ENCODE results near the gene ROR2. TPM values are rescaled to one million over a fixed set of nuclear protein-coding genes. Genes with fewer than 3 reads are reported as not detected.

The ROR2 gene
- total RNA-seq, 1 experiment from 2014 or later: 5.9 TPM

DNA sequence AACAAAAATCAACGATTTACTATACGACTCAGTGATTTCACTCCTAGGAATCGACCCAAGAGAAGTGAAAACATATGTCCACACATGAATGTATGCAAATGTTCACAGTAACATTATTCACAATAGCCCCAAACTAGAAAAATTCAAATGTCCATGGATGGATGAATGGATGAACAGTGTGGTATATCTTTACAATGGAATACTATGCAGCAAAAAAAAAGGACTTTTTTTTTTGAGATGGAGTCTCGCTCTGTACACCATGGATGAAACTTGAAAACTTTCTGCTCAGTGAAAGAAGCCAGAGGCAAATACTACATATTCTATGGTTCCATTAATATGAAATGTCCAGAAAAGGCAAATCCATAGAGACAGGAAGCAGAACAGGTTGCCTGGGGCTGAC, 233.8 kb downstream of the ROR2 start:
- no peaks in the 10 kb centered on the region for H3K36me3 ChIP-seq (ENCODE audit: control insufficient read depth, insufficient read depth, low read length)
- no peak for DNase-seq (ENCODE audit: low read depth, low spot score)
- H3K9me3 ChIP-seq (ENCODE audit: control insufficient read depth, insufficient read depth, low read depth, low read length): no peaks in the 10 kb centered on the region
- CTCF ChIA-PET: no interaction called here
- POLR2A ChIA-PET: no interaction called here
- no peak overlapping the region for H3K4me3 ChIP-seq (ENCODE audit: low read depth in 2 of 2, low read length in 2 of 2)
- ATAC-seq: no peak
- no peaks in the 10 kb centered on the region for H3K27me3 ChIP-seq (ENCODE audit: control insufficient read depth, insufficient read depth, low read length)
- intact Hi-C loops (cut with micrococcal nuclease; ENCODE audit: unreplicated experiment) (no loop called here), in situ Hi-C loops (cut with HindIII; ENCODE audit: low pct_unique_long_range_greater_than_20kb, low sequenced_read_pairs) (no loop called here)
- BruUV-seq (replicated peaks): no TSS peak
- no peaks in the 10 kb centered on the region for H3K4me1 ChIP-seq (ENCODE audit: control insufficient read depth, insufficient read depth, low read length)
- no peak overlapping the region for H3K27ac ChIP-seq (ENCODE audit: low read length)
- TF ChIP-seq POLR2AphosphoS5 (IDR thresholded peaks at IDR 0.05; ENCODE audit: low read depth, low read length) (no peak), SIN3A (IDR thresholded peaks at IDR 0.05; ENCODE audit: borderline replicate concordance, insufficient read depth, low read depth, low read length) (no peak), TCF7L2 (IDR thresholded peaks at IDR 0.05; ENCODE audit: low read depth, low read length) (no peak)
- TF ChIP-seq, protein P1, sequence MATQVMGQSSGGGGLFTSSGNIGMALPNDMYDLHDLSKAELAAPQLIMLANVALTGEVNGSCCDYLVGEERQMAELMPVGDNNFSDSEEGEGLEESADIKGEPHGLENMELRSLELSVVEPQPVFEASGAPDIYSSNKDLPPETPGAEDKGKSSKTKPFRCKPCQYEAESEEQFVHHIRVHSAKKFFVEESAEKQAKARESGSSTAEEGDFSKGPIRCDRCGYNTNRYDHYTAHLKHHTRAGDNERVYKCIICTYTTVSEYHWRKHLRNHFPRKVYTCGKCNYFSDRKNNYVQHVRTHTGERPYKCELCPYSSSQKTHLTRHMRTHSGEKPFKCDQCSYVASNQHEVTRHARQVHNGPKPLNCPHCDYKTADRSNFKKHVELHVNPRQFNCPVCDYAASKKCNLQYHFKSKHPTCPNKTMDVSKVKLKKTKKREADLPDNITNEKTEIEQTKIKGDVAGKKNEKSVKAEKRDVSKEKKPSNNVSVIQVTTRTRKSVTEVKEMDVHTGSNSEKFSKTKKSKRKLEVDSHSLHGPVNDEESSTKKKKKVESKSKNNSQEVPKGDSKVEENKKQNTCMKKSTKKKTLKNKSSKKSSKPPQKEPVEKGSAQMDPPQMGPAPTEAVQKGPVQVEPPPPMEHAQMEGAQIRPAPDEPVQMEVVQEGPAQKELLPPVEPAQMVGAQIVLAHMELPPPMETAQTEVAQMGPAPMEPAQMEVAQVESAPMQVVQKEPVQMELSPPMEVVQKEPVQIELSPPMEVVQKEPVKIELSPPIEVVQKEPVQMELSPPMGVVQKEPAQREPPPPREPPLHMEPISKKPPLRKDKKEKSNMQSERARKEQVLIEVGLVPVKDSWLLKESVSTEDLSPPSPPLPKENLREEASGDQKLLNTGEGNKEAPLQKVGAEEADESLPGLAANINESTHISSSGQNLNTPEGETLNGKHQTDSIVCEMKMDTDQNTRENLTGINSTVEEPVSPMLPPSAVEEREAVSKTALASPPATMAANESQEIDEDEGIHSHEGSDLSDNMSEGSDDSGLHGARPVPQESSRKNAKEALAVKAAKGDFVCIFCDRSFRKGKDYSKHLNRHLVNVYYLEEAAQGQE (IDR thresholded peaks at IDR 0.05; ENCODE audit: insufficient read depth in 1 of 2, low read depth in 2 of 2, low read length in 1 of 2): no peak
- TF ChIP-seq, protein P2, sequence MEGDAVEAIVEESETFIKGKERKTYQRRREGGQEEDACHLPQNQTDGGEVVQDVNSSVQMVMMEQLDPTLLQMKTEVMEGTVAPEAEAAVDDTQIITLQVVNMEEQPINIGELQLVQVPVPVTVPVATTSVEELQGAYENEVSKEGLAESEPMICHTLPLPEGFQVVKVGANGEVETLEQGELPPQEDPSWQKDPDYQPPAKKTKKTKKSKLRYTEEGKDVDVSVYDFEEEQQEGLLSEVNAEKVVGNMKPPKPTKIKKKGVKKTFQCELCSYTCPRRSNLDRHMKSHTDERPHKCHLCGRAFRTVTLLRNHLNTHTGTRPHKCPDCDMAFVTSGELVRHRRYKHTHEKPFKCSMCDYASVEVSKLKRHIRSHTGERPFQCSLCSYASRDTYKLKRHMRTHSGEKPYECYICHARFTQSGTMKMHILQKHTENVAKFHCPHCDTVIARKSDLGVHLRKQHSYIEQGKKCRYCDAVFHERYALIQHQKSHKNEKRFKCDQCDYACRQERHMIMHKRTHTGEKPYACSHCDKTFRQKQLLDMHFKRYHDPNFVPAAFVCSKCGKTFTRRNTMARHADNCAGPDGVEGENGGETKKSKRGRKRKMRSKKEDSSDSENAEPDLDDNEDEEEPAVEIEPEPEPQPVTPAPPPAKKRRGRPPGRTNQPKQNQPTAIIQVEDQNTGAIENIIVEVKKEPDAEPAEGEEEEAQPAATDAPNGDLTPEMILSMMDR (IDR thresholded peaks at IDR 0.05): no peak

DNA sequence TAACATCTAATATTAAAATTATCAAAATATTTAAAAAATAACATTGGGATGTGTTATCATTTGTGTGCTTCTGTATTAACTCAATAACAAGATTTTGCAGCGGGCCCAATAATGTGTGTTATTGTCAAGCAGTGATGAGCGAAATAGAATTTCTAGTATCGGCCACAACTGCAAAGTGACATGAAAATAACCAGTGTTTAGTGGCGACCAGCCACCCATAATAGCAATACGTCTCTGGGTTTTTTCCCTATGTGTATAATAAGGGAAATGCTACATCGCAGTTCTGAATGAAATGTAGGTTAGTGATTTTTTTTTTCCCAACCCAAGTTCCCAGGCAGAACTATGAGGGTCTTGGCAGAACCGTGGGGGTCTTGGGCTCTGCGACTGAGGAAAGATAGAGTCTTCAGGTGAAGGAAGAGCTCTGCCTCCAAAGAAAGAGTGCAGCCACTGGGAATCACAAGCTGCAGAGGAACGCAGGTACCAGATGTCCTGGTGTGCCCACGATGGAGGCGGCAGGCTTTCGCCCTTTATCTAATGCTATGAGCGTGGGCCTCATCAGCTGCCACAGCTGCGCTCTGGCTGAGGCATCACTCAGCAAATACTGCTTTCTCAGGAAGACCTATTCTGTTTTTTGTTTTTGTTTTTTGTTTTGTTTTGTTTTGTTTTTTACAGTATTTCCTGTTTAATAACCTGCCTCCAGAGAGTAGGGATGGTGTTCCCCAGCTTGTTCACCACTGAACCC, 235.0 kb downstream of the ROR2 start:
- H3K27ac ChIP-seq (ENCODE audit: low read length): no peak overlapping the region
- in situ Hi-C loops (cut with HindIII; ENCODE audit: low pct_unique_long_range_greater_than_20kb, low sequenced_read_pairs): no loop called here

More for the DNA sequence above, 235.0 kb downstream of the ROR2 start:
- Histone ChIP-seq H3K9me3 (ENCODE audit: control insufficient read depth, insufficient read depth, low read depth, low read length) (no peaks in the 10 kb centered on the region), H3K4me3 (ENCODE audit: low read depth in 2 of 2, low read length in 2 of 2) (no peak overlapping the region; a peak in 1 of 4 replicates), H3K36me3 (ENCODE audit: control insufficient read depth, insufficient read depth, low read length) (no peaks in the 10 kb centered on the region), H3K4me1 (ENCODE audit: control insufficient read depth, insufficient read depth, low read length) (no peaks in the 10 kb centered on the region), H3K27me3 (ENCODE audit: control insufficient read depth, insufficient read depth, low read length) (no peaks in the 10 kb centered on the region)
- ATAC-seq (no peak), DNase-seq (ENCODE audit: low read depth, low spot score) (no peak)
- TF ChIP-seq, protein P2 (IDR thresholded peaks at IDR 0.05): no peak
- no peak for TF ChIP-seq TCF7L2 (IDR thresholded peaks at IDR 0.05; ENCODE audit: low read depth, low read length)
- BruUV-seq (replicated peaks): no TSS peak
- intact Hi-C loops (cut with micrococcal nuclease; ENCODE audit: unreplicated experiment): no loop called here
- CTCF ChIA-PET: no interaction called here
- POLR2A ChIA-PET: no interaction called here

Measured in Panc1 (cell line).